Measurements from ENCODE around the gene NMD3. TPM values are rescaled to one million over a fixed set of nuclear protein-coding genes. Genes with fewer than 3 reads are reported as not detected.

The NMD3 gene
- total and polyA plus RNA-seq, 2 of the 4 experiments (the other 2 are of a cell fraction), result 33.8 to 95.0 TPM

GRCh38 chr3:161250116-161250515, 29.0 kb downstream of the NMD3 start:
- dilution Hi-C loops (cut with HindIII; ENCODE audit: low sequenced_read_pairs, unreplicated experiment), result no loop called here
- Histone ChIP-seq H3K27me3 (ENCODE audit: control insufficient read depth, insufficient read depth, low read length) (no peaks in the 10 kb centered on the region), H3K4me2 (ENCODE audit: low read depth, low read length) (peak overlapping the region; percentile 59), H4K5ac (ENCODE audit: low read depth, low read length) (no peak overlapping the region), H4K8ac (ENCODE audit: low read depth in 2 of 2, low read length in 2 of 2) (no peak overlapping the region), H3K4ac (ENCODE audit: low read depth, low read length) (no peak overlapping the region), H3K23ac (ENCODE audit: low read depth, low read length) (no peak overlapping the region), H3K9ac (ENCODE audit: low read depth, low read length) (no peak overlapping the region), H3K4me3 (ENCODE audit: insufficient read depth, low read depth, low read length) (no peak overlapping the region), H2BK120ac (ENCODE audit: low read depth, low read length) (no peak overlapping the region), H3K56ac (ENCODE audit: extremely low read depth, insufficient read depth, low read length) (no peak overlapping the region), H3K27ac (ENCODE audit: insufficient read depth, low read length) (no peak overlapping the region; the same call in 1 of the 2 replicates), H2BK20ac (ENCODE audit: low read depth, low read length) (no peak overlapping the region), H2AK5ac (ENCODE audit: low read depth, low read length) (no peak overlapping the region), H4K20me1 (ENCODE audit: insufficient read depth, low read length) (no peaks in the 10 kb centered on the region), H3K18ac (ENCODE audit: low read depth, low read length) (no peak overlapping the region; the same call in 1 of the 2 replicates), H4K91ac (ENCODE audit: insufficient read depth, low read depth, low read length) (no peak overlapping the region), H3K79me1 (ENCODE audit: low read depth in 1 of 2, low read length in 2 of 2) (peaks cover 15 to 16% of the 10 kb centered on the region in 2 experiments), H3K9me3 (ENCODE audit: control insufficient read depth, insufficient read depth, low read length) (no peaks in the 10 kb centered on the region), H2AFZ (replicated peaks; ENCODE audit: low read length, poor library complexity) (no peak overlapping the region), H2AK9ac (replicated peaks; ENCODE audit: low read depth, low read length, poor library complexity) (no peak overlapping the region), H2BK15ac (ENCODE audit: low read depth, low read length) (no peak overlapping the region), H3K4me1 (ENCODE audit: control insufficient read depth, insufficient read depth, low read length) (peaks cover 7% of the 10 kb centered on the region), H2BK5ac (ENCODE audit: low read depth, low read length, poor library complexity, severe bottlenecking) (peak overlapping the region; percentile 81), H3K9me1 (ENCODE audit: insufficient read depth, low read length) (peaks cover 3% of the 10 kb centered on the region), H3K14ac (replicated peaks; ENCODE audit: low read depth, low read length) (no peak overlapping the region), H3K36me3 (ENCODE audit: control insufficient read depth, insufficient read depth, low read length) (peaks cover 36% of the 10 kb centered on the region)
- intact Hi-C loops (cut with micrococcal nuclease), result no loop called here
- ATAC-seq (ENCODE audit: low read depth) (peak; percentile 76), DNase-seq (peak; percentile 60)
- POLR2A ChIA-PET (ENCODE audit: unreplicated experiment), result no interaction called here
- no CpG with 5 or more reads among the region's 1 CpG for WGBS, 2 experiments (ENCODE audit: extremely low coverage in 2 of 2, insufficient read length in 1 of 2)
- CTCF ChIA-PET, result interaction anchor here (1.6 to 1.9 kb wide), 2 partner anchors 19 to 25 kb away, joined by 5 read pairs; no protein-coding TSS in a partner anchor
- in situ Hi-C loops (cut with MboI; ENCODE audit: low sequenced_read_pairs), result no loop called here
- TF ChIP-seq RAD21 (IDR thresholded peaks at IDR 0.05; ENCODE audit: low read length) (no peak), CEBPB (IDR thresholded peaks at IDR 0.05; ENCODE audit: low read depth, low read length) (peak; percentile 55; the same call in 1 of the 2 replicates)
- BruUV-seq (replicated peaks), result no TSS peak
